Measurements from ENCODE around the gene MMEL1. TPM values are rescaled to one million over a fixed set of nuclear protein-coding genes. Genes with fewer than 3 reads are reported as not detected.

MMEL1 gene
- total and polyA plus RNA-seq, 2 of the 13 experiments (the other 11 are each of a cell fraction or from before 2014, with no cell fraction given) = 0.48 TPM; not detected in 1

DNA sequence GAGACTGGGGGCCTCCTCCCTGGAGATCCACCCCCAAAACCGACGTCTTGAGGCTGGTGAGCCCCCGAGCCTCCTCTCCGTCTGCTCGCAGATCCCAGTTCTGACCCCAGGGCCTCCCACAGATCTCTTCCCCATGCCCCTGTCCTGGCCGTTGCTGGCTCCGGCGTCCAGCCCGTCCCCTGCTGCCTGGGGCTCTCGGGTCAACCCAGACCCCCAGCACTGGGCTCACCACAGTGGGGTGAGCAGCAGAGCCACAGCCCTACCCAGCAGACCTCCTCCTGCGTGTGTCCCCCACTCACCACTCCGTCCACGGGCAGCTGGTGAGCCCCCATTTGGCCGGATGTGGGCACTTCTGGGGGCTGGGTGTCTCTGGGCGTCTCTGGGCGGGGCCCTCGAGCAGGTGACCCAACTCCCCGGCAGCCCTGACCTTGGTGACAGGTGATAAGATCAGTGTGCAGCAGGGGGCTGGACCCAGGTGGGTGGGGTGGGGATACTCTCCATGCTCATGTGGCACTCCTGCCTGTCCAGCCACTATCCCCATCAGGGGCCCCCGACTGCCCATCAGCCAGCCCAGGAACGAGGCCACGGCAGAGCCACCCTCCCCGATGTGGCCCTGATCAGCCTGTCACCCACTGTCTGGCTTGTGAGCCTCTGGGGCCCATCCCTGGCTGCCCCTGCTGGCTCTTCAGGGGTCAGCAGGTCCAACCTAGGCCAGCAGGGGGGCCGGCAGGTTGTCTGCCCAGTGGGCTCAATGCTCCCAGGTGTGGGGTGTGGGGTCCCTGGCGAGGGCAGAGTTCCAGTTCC is 75.9 kb downstream of the MMEL1 start:
- Histone ChIP-seq H3K27me3 (ENCODE audit: control insufficient read depth in 1 of 2, insufficient read depth in 2 of 2, low read length in 2 of 2) (no peaks in the 10 kb centered on the region; a peak in 1 of 5 replicates), H4K20me1 (ENCODE audit: insufficient read depth, low read length) (0 out of 2 replicates have a peak, but pooled peaks cover 4% of the 10 kb centered on the region), H3K4me3 (replicated peaks in 1 of 3; ENCODE audit: insufficient read depth in 1 of 3, low read depth in 2 of 3, low read length in 3 of 3) (peak overlapping the region; percentile 71 to 89 (median 76)), H3K9me3 (ENCODE audit: low read length) (no peaks in the 10 kb centered on the region), H2AFZ (ENCODE audit: low read length) (no peak overlapping the region), H3K9ac (ENCODE audit: insufficient read depth, low read depth, low read length) (peak overlapping the region; percentile 77), H3K36me3 (replicated peaks in 1 of 2; ENCODE audit: control insufficient read depth in 1 of 2, insufficient read depth in 2 of 2, low read length in 2 of 2) (no peaks in the 10 kb centered on the region; a peak in 1 of 5 replicates), H3K79me2 (ENCODE audit: insufficient read depth, low read length) (no peaks in the 10 kb centered on the region), H3K4me1 (ENCODE audit: insufficient read depth, low read length) (peaks cover 30% of the 10 kb centered on the region), H3K27ac (ENCODE audit: extremely low read length, insufficient read depth, low read length) (peak overlapping the region; percentile 66), H3K4me2 (ENCODE audit: low read depth, low read length) (peak overlapping the region; percentile 85)
- no TSS peak for BruUV-seq (replicated peaks)
- ATAC-seq (peak; percentile 69), FAIRE-seq (no peak), DNase-seq (ENCODE audit: low spot score) (no peak)
- ChIA-PET POLR2A (interaction anchor here (0.7 to 2.1 kb wide), 8 partner anchors 8 to 144 kb away, joined by 3 to 20 read pairs (median 6); partner anchors contain the start of genes PANK4, PEX10 and PRXL2B), CTCF (ENCODE audit: low intra/inter-chr PET ratio, low total read pairs) (interaction anchor here (1.1 to 1.3 kb wide), 2 partner anchors 21 to 143 kb away, joined by 3 read pairs; no protein-coding TSS in a partner anchor)
- in situ Hi-C loops (cut with HindIII; ENCODE audit: extremely low pct_ligation_motif_present, low pct_unique_long_range_greater_than_20kb) (no loop called here), intact Hi-C loops (cut with micrococcal nuclease; ENCODE audit: unreplicated experiment) (loop anchor here (5.0 kb wide), 1 partner anchor 75 kb away; the partner anchor contains the start of gene MMEL1)
- whole genome bisulfite sequencing (ENCODE audit: low lambda C conversion rate) = 4% methylated on average over 14 of the region's 24 CpGs
- peak; percentile 98 for TF ChIP-seq ZNF543 (CRISPR knock-in tag; IDR thresholded peaks at IDR 0.05)
- TF ChIP-seq AGO2 (optimal IDR thresholded peaks at IDR 0.05; ENCODE audit: low read depth, low read length) = no peak
- TF ChIP-seq HNRNPLL (IDR thresholded peaks at IDR 0.05; ENCODE audit: low read depth, low read length, poor library complexity, severe bottlenecking) = no peak
- TF ChIP-seq SRSF9 (IDR thresholded peaks at IDR 0.05; ENCODE audit: borderline replicate concordance, insufficient read depth, low read depth, low read length, poor library complexity, severe bottlenecking) = no peak
- TF ChIP-seq HNF4G (IDR thresholded peaks at IDR 0.05; ENCODE audit: borderline replicate concordance, low read depth, low read length) = no peak
- TF ChIP-seq HNF4G (CRISPR knock-in tag; IDR thresholded peaks at IDR 0.05; ENCODE audit: borderline replicate concordance, low read depth) = no peak
- no peak for TF ChIP-seq ZBTB21 (CRISPR knock-in tag; IDR thresholded peaks at IDR 0.05)
- TF ChIP-seq ZNF546 (CRISPR knock-in tag; conservative IDR thresholded peaks at IDR 0.05) = 0 out of 2 replicates have a peak, but pooled peaks have one; percentile 35
- TF ChIP-seq, protein P1, sequence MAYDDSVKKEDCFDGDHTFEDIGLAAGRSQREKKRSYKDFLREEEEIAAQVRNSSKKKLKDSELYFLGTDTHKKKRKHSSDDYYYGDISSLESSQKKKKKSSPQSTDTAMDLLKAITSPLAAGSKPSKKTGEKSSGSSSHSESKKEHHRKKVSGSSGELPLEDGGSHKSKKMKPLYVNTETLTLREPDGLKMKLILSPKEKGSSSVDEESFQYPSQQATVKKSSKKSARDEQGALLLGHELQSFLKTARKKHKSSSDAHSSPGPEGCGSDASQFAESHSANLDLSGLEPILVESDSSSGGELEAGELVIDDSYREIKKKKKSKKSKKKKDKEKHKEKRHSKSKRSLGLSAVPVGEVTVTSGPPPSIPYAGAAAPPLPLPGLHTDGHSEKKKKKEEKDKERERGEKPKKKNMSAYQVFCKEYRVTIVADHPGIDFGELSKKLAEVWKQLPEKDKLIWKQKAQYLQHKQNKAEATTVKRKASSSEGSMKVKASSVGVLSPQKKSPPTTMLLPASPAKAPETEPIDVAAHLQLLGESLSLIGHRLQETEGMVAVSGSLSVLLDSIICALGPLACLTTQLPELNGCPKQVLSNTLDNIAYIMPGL (CRISPR knock-in tag; IDR thresholded peaks at IDR 0.05; ENCODE audit: borderline replicate concordance in 1 of 2, low read depth in 1 of 2) = peak; percentile 21 to 45; a peak in 2 of 4 replicates
- TF ChIP-seq, protein P2, sequence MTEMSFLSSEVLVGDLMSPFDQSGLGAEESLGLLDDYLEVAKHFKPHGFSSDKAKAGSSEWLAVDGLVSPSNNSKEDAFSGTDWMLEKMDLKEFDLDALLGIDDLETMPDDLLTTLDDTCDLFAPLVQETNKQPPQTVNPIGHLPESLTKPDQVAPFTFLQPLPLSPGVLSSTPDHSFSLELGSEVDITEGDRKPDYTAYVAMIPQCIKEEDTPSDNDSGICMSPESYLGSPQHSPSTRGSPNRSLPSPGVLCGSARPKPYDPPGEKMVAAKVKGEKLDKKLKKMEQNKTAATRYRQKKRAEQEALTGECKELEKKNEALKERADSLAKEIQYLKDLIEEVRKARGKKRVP (CRISPR knock-in tag; IDR thresholded peaks at IDR 0.05) = no peak
- TF ChIP-seq ZNF263 (CRISPR knock-in tag; IDR thresholded peaks at IDR 0.05) = no peak
- TF ChIP-seq, protein P3, sequence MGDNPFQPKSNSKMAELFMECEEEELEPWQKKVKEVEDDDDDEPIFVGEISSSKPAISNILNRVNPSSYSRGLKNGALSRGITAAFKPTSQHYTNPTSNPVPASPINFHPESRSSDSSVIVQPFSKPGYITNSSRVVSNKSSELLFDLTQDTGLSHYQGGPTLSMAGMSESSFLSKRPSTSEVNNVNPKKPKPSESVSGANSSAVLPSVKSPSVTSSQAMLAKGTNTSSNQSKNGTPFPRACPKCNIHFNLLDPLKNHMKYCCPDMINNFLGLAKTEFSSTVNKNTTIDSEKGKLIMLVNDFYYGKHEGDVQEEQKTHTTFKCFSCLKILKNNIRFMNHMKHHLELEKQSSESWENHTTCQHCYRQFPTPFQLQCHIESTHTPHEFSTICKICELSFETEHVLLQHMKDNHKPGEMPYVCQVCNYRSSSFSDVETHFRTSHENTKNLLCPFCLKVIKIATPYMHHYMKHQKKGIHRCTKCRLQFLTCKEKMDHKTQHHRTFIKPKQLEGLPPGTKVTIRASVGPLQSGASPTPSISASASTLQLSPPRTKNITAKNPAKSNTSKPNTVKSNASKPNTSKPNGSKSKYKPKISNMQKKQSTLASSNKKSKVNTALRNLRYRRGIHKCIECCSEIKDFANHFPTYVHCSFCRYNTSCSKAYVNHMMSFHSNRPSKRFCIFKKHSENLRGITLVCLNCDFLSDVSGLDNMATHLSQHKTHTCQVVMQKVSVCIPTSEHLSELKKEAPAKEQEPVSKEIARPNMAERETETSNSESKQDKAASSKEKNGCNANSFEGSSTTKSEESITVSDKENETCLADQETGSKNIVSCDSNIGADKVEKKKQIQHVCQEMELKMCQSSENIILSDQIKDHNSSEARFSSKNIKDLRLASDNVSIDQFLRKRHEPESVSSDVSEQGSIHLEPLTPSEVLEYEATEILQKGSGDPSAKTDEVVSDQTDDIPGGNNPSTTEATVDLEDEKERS (CRISPR knock-in tag; IDR thresholded peaks at IDR 0.05) = no peak
- peak; percentile 79 for TF ChIP-seq GABPB1 (CRISPR knock-in tag; IDR thresholded peaks at IDR 0.05)
- TF ChIP-seq, protein P4, sequence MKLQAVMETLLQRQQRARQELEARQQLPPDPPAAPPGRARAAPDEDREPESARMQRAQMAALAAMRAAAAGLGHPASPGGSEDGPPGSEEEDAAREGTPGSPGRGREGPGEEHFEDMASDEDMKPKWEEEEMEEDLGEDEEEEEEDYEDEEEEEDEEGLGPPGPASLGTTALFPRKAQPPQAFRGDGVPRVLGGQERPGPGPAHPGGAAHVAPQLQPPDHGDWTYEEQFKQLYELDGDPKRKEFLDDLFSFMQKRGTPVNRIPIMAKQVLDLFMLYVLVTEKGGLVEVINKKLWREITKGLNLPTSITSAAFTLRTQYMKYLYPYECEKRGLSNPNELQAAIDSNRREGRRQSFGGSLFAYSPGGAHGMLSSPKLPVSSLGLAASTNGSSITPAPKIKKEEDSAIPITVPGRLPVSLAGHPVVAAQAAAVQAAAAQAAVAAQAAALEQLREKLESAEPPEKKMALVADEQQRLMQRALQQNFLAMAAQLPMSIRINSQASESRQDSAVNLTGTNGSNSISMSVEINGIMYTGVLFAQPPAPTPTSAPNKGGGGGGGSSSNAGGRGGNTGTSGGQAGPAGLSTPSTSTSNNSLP (IDR thresholded peaks at IDR 0.05; ENCODE audit: low read depth, low read length) = no peak

Data from HepG2 (cell line).